GM18861 (cell line): ENCODE measurements around the gene TBL1X.
"Not testable (repeated sequence)": the region's sequence is repeated elsewhere in the genome, so short reads cannot be mapped to it uniquely, and the experiment has no call there.

ENCODE experiments used
- ATAC-seq: cut with Tn5 transposase; IDR thresholded peaks from one replicate; pipeline ENCODE4 v1.9.1; 2021; ENCODE audit not compliant: unreplicated experiment

The TBL1X gene

GRCh38 chrX:9746148-9746888 is 281.5 kb downstream of the TBL1X start:
- ATAC-seq, result no peak

GRCh38 chrX:9747644-9748043 is 282.8 kb downstream of the TBL1X start:
- ATAC-seq, result no peak

GRCh38 chrX:9749146-9749692 is 284.4 kb downstream of the TBL1X start:
- no peak for ATAC-seq

GRCh38 chrX:9757366-9757765 is 292.5 kb downstream of the TBL1X start:
- ATAC-seq, result no peak

GRCh38 chrX:9758021-9758638 is 293.3 kb downstream of the TBL1X start:
- ATAC-seq, result no peak

- ATAC-seq, result no peak
Observed at GRCh38 chrX:9759337-9759736, 294.5 kb downstream of the TBL1X start.

- no peak for ATAC-seq
Observed at GRCh38 chrX:9765072-9765736, 300.3 kb downstream of the TBL1X start.

GRCh38 chrX:9765737-9766097 is 300.9 kb downstream of the TBL1X start, which contains the start of gene GPR143:
Gene GPR143 (minus strand): TSS chrX:9765847. CDS start chrX:9765817, 30 bp downstream.
- ATAC-seq, result no peak

- ATAC-seq, result no peak
Observed at GRCh38 chrX:9767375-9767774, 302.5 kb downstream of the TBL1X start.

GRCh38 chrX:9768321-9768839 is 303.5 kb downstream of the TBL1X start:
- not testable (repeated sequence) for ATAC-seq

GRCh38 chrX:9770319-9770718 is 305.5 kb downstream of the TBL1X start:
- ATAC-seq, result no peak

GRCh38 chrX:9772943-9773342 is 308.1 kb downstream of the TBL1X start:
- no peak for ATAC-seq

GRCh38 chrX:9775930-9776329 is 311.1 kb downstream of the TBL1X start:
- ATAC-seq, result no peak

GRCh38 chrX:9781941-9782340 is 317.1 kb downstream of the TBL1X start:
- ATAC-seq, result no peak

GRCh38 chrX:9784332-9784731 is 319.5 kb downstream of the TBL1X start:
- no peak for ATAC-seq

- no peak for ATAC-seq
Observed at GRCh38 chrX:9785254-9785943, 320.5 kb downstream of the TBL1X start.

GRCh38 chrX:9785944-9786797 is 321.3 kb downstream of the TBL1X start, which contains the start of gene SHROOM2:
Gene SHROOM2 (plus strand): TSS chrX:9786429. CDS start chrX:9786546, 117 bp downstream.
- no peak for ATAC-seq

- no peak for ATAC-seq
Observed at GRCh38 chrX:9786798-9787635, 322.2 kb downstream of the TBL1X start.

- ATAC-seq, result no peak
Observed at GRCh38 chrX:9788911-9789310, 324.1 kb downstream of the TBL1X start.
